IMR-90 (cell line): Measurements from ENCODE around the gene CFAP97D2. TPM values are rescaled to one million over a fixed set of nuclear protein-coding genes. Genes with fewer than 3 reads are reported as not detected.

ENCODE experiments used
- ATAC-seq: fragments of 200-7000 bp; cut with Tn5 transposase; 2 replicates; pipeline ENCODE4 v1.9.1; 2020; ENCODE audit warnings: low read depth, mild to moderate bottlenecking, moderate library complexity
- BruUV-seq: library from RNA; stranded (reverse); fragments of 400-500 nt; replicated peaks from 2 replicates; lab custom pipeline; 2021; lab: Mats Ljungman, UMichigan
- CTCF ChIA-PET: fragments of 300-600 bp; formaldehyde crosslinking; extraction: SDS; loops from one replicate; lab custom pipeline; 2021; ENCODE audit warnings: antibody characterized with exemption; lab: Yijun Ruan, JAX
- POLR2A ChIA-PET: fragments of 300-600 bp; sonication (Branson Sonifier 250); formaldehyde crosslinking; loops from one replicate; lab custom pipeline; 2022; ENCODE audit warnings: antibody characterized with exemption; ENCODE audit not compliant: unreplicated experiment; lab: Charles Lee
- DNase-seq: peaks from one replicate; pipeline ENCODE4 v3.0.0; 2013
- H2AFZ ChIP-seq: replicated peaks from 2 replicates; pipeline ENCODE3; 2013; ENCODE audit warnings: low read length, mild to moderate bottlenecking; ENCODE audit not compliant: poor library complexity
- H2AK5ac ChIP-seq: 2 replicates; pipeline ENCODE4 v1.6.1; 2013; ENCODE audit warnings: low read depth, low read length, inconsistent platforms
- H2AK9ac ChIP-seq: replicated peaks from 2 replicates; pipeline ENCODE3; 2013; ENCODE audit warnings: mild to moderate bottlenecking, low read depth, low read length, moderate library complexity; ENCODE audit not compliant: poor library complexity
- H2BK120ac ChIP-seq: 2 replicates; pipeline ENCODE4 v1.6.1; 2013; ENCODE audit warnings: low read depth, low read length, inconsistent platforms
- H2BK15ac ChIP-seq: 3 replicates; pipeline ENCODE4 v1.6.1; 2013; ENCODE audit warnings: low read depth, low read length, inconsistent platforms
- H2BK20ac ChIP-seq: 2 replicates; pipeline ENCODE4 v1.6.1; 2013; ENCODE audit warnings: low read depth, mild to moderate bottlenecking, inconsistent platforms, low read length, moderate library complexity
- H2BK5ac ChIP-seq: 2 replicates; pipeline ENCODE4 v1.6.1; 2013; ENCODE audit warnings: mild to moderate bottlenecking, low read depth, low read length, inconsistent platforms; ENCODE audit not compliant: poor library complexity, severe bottlenecking
- H3K14ac ChIP-seq: replicated peaks from 2 replicates; pipeline ENCODE4 v1.6.1; 2013; ENCODE audit warnings: low read depth, low read length, inconsistent platforms
- H3K18ac ChIP-seq: 2 replicates; pipeline ENCODE4 v1.6.1; 2013; ENCODE audit warnings: low read depth, low read length, control low read depth
- H3K23ac ChIP-seq: 2 replicates; pipeline ENCODE4 v1.6.1; 2013; ENCODE audit warnings: low read depth, low read length, inconsistent platforms
- H3K27ac ChIP-seq: 2 replicates; pipeline ENCODE4 v1.5.1; 2013; ENCODE audit warnings: mild to moderate bottlenecking, control low read depth, low read length; ENCODE audit not compliant: insufficient read depth
- H3K27me3 ChIP-seq: 2 replicates; pipeline ENCODE4 v1.6.1; 2013; ENCODE audit warnings: low read length; ENCODE audit not compliant: control insufficient read depth, insufficient read depth
- H3K36me3 ChIP-seq: 2 replicates; pipeline ENCODE4 v1.6.1; 2013; ENCODE audit warnings: low read length, mixed read lengths; ENCODE audit not compliant: control insufficient read depth, insufficient read depth
- H3K4ac ChIP-seq: 2 replicates; pipeline ENCODE4 v1.6.1; 2013; ENCODE audit warnings: low read depth, low read length, inconsistent platforms
- H3K4me1 ChIP-seq: 2 replicates; pipeline ENCODE4 v1.6.1; 2013; ENCODE audit warnings: low read length, mixed read lengths; ENCODE audit not compliant: control insufficient read depth, insufficient read depth
- H3K4me2 ChIP-seq: 2 replicates; pipeline ENCODE4 v1.6.1; 2013; ENCODE audit warnings: low read depth, mild to moderate bottlenecking, control low read depth, low read length, moderate library complexity
- H3K4me3 ChIP-seq: 2 replicates; pipeline ENCODE4 v1.5.1; 2013; ENCODE audit warnings: low read depth, mild to moderate bottlenecking, control low read depth, low read length, moderate library complexity; ENCODE audit not compliant: insufficient read depth
- H3K56ac ChIP-seq: 2 replicates; pipeline ENCODE4 v1.6.1; 2013; ENCODE audit warnings: low read length, inconsistent platforms; ENCODE audit not compliant: insufficient read depth; ENCODE audit errors: extremely low read depth
- H3K79me1 ChIP-seq, 2 experiments: 2 replicates each; pipeline ENCODE4 v1.6.1; 2013; ENCODE audit warnings: low read length in 2 of 2, inconsistent platforms in 1 of 2, low read depth in 1 of 2
- H3K9ac ChIP-seq: 2 replicates; pipeline ENCODE4 v1.6.1; 2013; ENCODE audit warnings: low read depth, low read length, control low read depth
- H3K9me1 ChIP-seq: 2 replicates; pipeline ENCODE4 v1.6.1; 2013; ENCODE audit warnings: low read length, inconsistent platforms; ENCODE audit not compliant: insufficient read depth
- H3K9me3 ChIP-seq: 2 replicates; pipeline ENCODE4 v1.6.1; 2013; ENCODE audit warnings: low read length; ENCODE audit not compliant: control insufficient read depth, insufficient read depth
- H4K20me1 ChIP-seq: 2 replicates; pipeline ENCODE4 v1.6.1; 2013; ENCODE audit warnings: low read length, inconsistent platforms; ENCODE audit not compliant: insufficient read depth
- H4K5ac ChIP-seq: 2 replicates; pipeline ENCODE4 v1.6.1; 2013; ENCODE audit warnings: mild to moderate bottlenecking, low read depth, low read length, control low read depth
- H4K8ac ChIP-seq, 2 experiments: 2 replicates each; pipeline ENCODE4 v1.6.1; 2013; ENCODE audit warnings: low read depth in 2 of 2, low read length in 2 of 2, control low read depth in 1 of 2, inconsistent platforms in 1 of 2
- H4K91ac ChIP-seq: 2 replicates; pipeline ENCODE4 v1.6.1; 2013; ENCODE audit warnings: low read depth, low read length, inconsistent platforms; ENCODE audit not compliant: insufficient read depth
- FOS ChIP-seq: fragments of 150-350 bp; IDR thresholded peaks from 2 replicates; pipeline ENCODE4 v1.6.1; 2016; ENCODE audit warnings: low read depth, low read length
- MAFK ChIP-seq: IDR thresholded peaks from 2 replicates; pipeline ENCODE4 v1.6.1; 2012; ENCODE audit warnings: low read depth, low read length, improper control_type of control experiment
- MAZ ChIP-seq: IDR thresholded peaks from 2 replicates; pipeline ENCODE4 v1.6.1; 2012; ENCODE audit warnings: low read depth, mild to moderate bottlenecking, low read length, improper control_type of control experiment, moderate library complexity, borderline replicate concordance
- MXI1 ChIP-seq: IDR thresholded peaks from 2 replicates; pipeline ENCODE4 v1.6.1; 2012; ENCODE audit warnings: low read depth, mild to moderate bottlenecking, low read length, moderate library complexity, borderline replicate concordance
- NFE2L2 ChIP-seq: fragments of 150-350 bp; IDR thresholded peaks from 2 replicates; pipeline ENCODE4 v1.6.1; 2016; ENCODE audit warnings: low read depth, mild to moderate bottlenecking, low read length
- RAD21 ChIP-seq: IDR thresholded peaks from 2 replicates; pipeline ENCODE4 v1.6.1; 2012; ENCODE audit warnings: low read length, improper control_type of control experiment
- RFX5 ChIP-seq: IDR thresholded peaks from 2 replicates; pipeline ENCODE4 v1.8.0; 2012; ENCODE audit warnings: low read depth, mild to moderate bottlenecking, low read length, moderate library complexity
- SMC3 ChIP-seq: fragments of 150-350 bp; IDR thresholded peaks from 2 replicates; pipeline ENCODE4 v1.6.1; 2016; ENCODE audit warnings: low read depth, mild to moderate bottlenecking, antibody characterized with exemption, low read length, moderate library complexity
- WGBS, 2 experiments: methylation state at CpG; one replicate each; pipeline versions ENCODE4 v1.1.5 to v1.1.7; 2013; ENCODE audit warnings: missing lambda C conversion rate in 2 of 2; ENCODE audit not compliant: insufficient read length in 1 of 2; ENCODE audit errors: extremely low coverage in 2 of 2; 5-methylcytosine and 5-hydroxymethylcytosine counted together
- dilution Hi-C: fragments of 300-500 bp; cut with HindIII; formaldehyde crosslinking; loops from one replicate; pipeline ENCODE4 v1.14.3; 2018; ENCODE audit warnings: low sequenced_read_pairs; ENCODE audit not compliant: unreplicated experiment
- in situ Hi-C: fragments of 300-500 bp; cut with MboI; formaldehyde crosslinking; loops from 3 replicates; pipeline ENCODE4 v1.14.3; 2019; ENCODE audit warnings: low sequenced_read_pairs, inconsistent platforms, mixed read lengths
- intact Hi-C: fragments of 100-400 bp; cut with micrococcal nuclease; formaldehyde crosslinking; loops from 2 replicates; pipeline ENCODE4 v1.10.0; 2022
- polyA plus RNA-seq, 3 experiments: library from polyadenylated mRNA; depleted of rRNA; stranded (reverse); fragments of >200 nt; gene quantifications; 2 replicates each; pipeline ENCODE4 v1.2.3, GENCODE V29; 2012; ENCODE audit warnings: low replicate concordance in 1 of 3
- total RNA-seq: library from RNA; depleted of rRNA; stranded (reverse); fragments of >200 nt; gene quantifications from 2 replicates; pipeline ENCODE4 v1.2.3, GENCODE V29; 2012
- TF ChIP-seq, protein P1 (sequence below): fragments of 150-350 bp; IDR thresholded peaks from 2 replicates; pipeline ENCODE4 v1.6.1; 2016; ENCODE audit warnings: low read depth, mild to moderate bottlenecking, low read length, moderate library complexity, borderline replicate concordance
- TF ChIP-seq, protein P2 (sequence below): fragments of 150-350 bp; IDR thresholded peaks from 2 replicates; pipeline ENCODE4 v1.6.1; 2017; ENCODE audit warnings: mild to moderate bottlenecking, antibody characterized with exemption, low read length, low read depth
- TF ChIP-seq, protein P3 (sequence below): conservative IDR thresholded peaks from 2 replicates; pipeline ENCODE4 v1.5.1; 2012; ENCODE audit warnings: mild to moderate bottlenecking, low read depth, low read length, improper control_type of control experiment

CFAP97D2 gene
- total and polyA plus RNA-seq, 2 of the 4 experiments (the other 2 are of a cell fraction), result not detected

DNA sequence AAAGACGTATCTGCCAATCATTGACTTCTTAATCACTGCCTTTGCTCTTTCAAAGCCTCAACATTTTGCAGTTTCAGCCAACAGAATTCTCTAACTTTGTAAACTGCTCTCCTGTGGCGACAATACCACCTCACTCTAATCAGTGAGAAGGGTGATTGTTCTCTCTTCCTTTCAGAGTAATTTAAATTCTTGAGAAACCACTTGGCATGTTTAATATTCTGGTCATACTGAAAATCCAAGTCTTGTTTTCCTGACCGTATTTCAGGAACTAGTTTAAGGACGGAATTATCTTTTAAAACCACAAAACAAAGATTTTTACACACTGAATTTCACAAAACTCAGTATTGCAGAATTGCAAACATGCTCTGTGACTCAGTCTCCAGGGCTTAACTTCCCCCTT, 50.4 kb downstream of the CFAP97D2 start:
- H4K91ac ChIP-seq, result no peak overlapping the region
- TF ChIP-seq, protein P1, sequence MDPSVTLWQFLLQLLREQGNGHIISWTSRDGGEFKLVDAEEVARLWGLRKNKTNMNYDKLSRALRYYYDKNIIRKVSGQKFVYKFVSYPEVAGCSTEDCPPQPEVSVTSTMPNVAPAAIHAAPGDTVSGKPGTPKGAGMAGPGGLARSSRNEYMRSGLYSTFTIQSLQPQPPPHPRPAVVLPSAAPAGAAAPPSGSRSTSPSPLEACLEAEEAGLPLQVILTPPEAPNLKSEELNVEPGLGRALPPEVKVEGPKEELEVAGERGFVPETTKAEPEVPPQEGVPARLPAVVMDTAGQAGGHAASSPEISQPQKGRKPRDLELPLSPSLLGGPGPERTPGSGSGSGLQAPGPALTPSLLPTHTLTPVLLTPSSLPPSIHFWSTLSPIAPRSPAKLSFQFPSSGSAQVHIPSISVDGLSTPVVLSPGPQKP, result no peak
- TF ChIP-seq NFE2L2 (no peak), RFX5 (no peak), MAZ (no peak), SMC3 (no peak), MAFK (no peak), MXI1 (no peak), RAD21 (no peak), FOS (no peak)
- TF ChIP-seq, protein P2, sequence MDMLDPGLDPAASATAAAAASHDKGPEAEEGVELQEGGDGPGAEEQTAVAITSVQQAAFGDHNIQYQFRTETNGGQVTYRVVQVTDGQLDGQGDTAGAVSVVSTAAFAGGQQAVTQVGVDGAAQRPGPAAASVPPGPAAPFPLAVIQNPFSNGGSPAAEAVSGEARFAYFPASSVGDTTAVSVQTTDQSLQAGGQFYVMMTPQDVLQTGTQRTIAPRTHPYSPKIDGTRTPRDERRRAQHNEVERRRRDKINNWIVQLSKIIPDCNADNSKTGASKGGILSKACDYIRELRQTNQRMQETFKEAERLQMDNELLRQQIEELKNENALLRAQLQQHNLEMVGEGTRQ, result no peak
- TF ChIP-seq, protein P3, sequence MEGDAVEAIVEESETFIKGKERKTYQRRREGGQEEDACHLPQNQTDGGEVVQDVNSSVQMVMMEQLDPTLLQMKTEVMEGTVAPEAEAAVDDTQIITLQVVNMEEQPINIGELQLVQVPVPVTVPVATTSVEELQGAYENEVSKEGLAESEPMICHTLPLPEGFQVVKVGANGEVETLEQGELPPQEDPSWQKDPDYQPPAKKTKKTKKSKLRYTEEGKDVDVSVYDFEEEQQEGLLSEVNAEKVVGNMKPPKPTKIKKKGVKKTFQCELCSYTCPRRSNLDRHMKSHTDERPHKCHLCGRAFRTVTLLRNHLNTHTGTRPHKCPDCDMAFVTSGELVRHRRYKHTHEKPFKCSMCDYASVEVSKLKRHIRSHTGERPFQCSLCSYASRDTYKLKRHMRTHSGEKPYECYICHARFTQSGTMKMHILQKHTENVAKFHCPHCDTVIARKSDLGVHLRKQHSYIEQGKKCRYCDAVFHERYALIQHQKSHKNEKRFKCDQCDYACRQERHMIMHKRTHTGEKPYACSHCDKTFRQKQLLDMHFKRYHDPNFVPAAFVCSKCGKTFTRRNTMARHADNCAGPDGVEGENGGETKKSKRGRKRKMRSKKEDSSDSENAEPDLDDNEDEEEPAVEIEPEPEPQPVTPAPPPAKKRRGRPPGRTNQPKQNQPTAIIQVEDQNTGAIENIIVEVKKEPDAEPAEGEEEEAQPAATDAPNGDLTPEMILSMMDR, result no peak
- H2BK20ac ChIP-seq, result peak overlapping the region; percentile 76; the same call in 1 of the 2 replicates
- no peak overlapping the region for H2BK15ac ChIP-seq
- no TSS peak for BruUV-seq
- ATAC-seq (no peak), DNase-seq (no peak)
- peaks cover 0 to 3% of the 10 kb centered on the region in 2 experiments; a peak in 2 of 4 replicates for H3K79me1 ChIP-seq
- intact Hi-C loops, result loop anchor here (5.0 kb wide), 1 partner anchor 367 kb away; the partner anchor contains the start of gene GAS6
- H4K5ac ChIP-seq, result no peak overlapping the region
- dilution Hi-C loops, result no loop called here
- no peaks in the 10 kb centered on the region for H3K9me3 ChIP-seq
- peak overlapping the region in 1 of 2 experiments; percentile 49; a peak in 1 of 4 replicates for H4K8ac ChIP-seq
- in situ Hi-C loops, result no loop called here
- H3K36me3 ChIP-seq, result no peaks in the 10 kb centered on the region
- peak overlapping the region; percentile 30; the same call in 1 of the 2 replicates for H3K14ac ChIP-seq
- ChIA-PET POLR2A (no interaction called here), CTCF (no interaction called here)
- no CpG with 5 or more reads among the region's 4 CpGs for WGBS, 2 experiments
- no peak overlapping the region for H2BK5ac ChIP-seq
- peak overlapping the region; percentile 76; the same call in 1 of the 2 replicates for H2BK120ac ChIP-seq
- H3K9ac ChIP-seq, result no peak overlapping the region
- H3K56ac ChIP-seq, result no peak overlapping the region
- H4K20me1 ChIP-seq, result no peaks in the 10 kb centered on the region
- peak overlapping the region; percentile 65; the same call in 1 of the 2 replicates for H3K23ac ChIP-seq
- H2AFZ ChIP-seq, result no peak overlapping the region
- H3K27ac ChIP-seq, result no peak overlapping the region
- no peaks in the 10 kb centered on the region for H3K9me1 ChIP-seq
- H3K4ac ChIP-seq, result no peak overlapping the region
- peak overlapping the region; percentile 61; the same call in 1 of the 2 replicates for H3K4me2 ChIP-seq
- H2AK9ac ChIP-seq, result no peak overlapping the region
- H3K4me3 ChIP-seq, result no peak overlapping the region
- no peak overlapping the region for H3K18ac ChIP-seq
- H2AK5ac ChIP-seq, result no peak overlapping the region
- no peaks in the 10 kb centered on the region for H3K27me3 ChIP-seq
- H3K4me1 ChIP-seq, result peaks cover 8% of the 10 kb centered on the region
